ENCODE measurements around the gene GRIN2A.

GRIN2A gene

GRCh38 chr16:9807302-9807701 lies 374.9 kb downstream of the GRIN2A start:
- Mint-ChIP-seq H3K27me3 (ENCODE audit: low read depth, poor library complexity) (peaks cover 4% of the 10 kb centered on the region), H3K9me3 (peaks cover 8% of the 10 kb centered on the region), H3K4me3 (no peak overlapping the region), H3K36me3 (ENCODE audit: low read depth) (no peaks in the 10 kb centered on the region), H3K4me1 (no peaks in the 10 kb centered on the region), H3K27ac (no peak overlapping the region)
- DNase-seq, result no peak
- TF ChIP-seq CTCF (IDR thresholded peaks at IDR 0.05), result no peak

- peaks cover 8% of the 10 kb centered on the region for H3K9me3 Mint-ChIP-seq
- no peak for DNase-seq
- no peak for TF ChIP-seq CTCF (IDR thresholded peaks at IDR 0.05)
- no peak overlapping the region for H3K4me3 Mint-ChIP-seq
- peaks cover 4% of the 10 kb centered on the region for H3K27me3 Mint-ChIP-seq (ENCODE audit: low read depth, poor library complexity)
- H3K27ac Mint-ChIP-seq, result no peak overlapping the region
- no peaks in the 10 kb centered on the region for H3K4me1 Mint-ChIP-seq
- no peaks in the 10 kb centered on the region for H3K36me3 Mint-ChIP-seq (ENCODE audit: low read depth)
These were observed 377.1 kb downstream of the GRIN2A start for GRCh38 chr16:9805109-9805508.

GRCh38 chr16:9802160-9802559 lies 380.1 kb downstream of the GRIN2A start:
- DNase-seq, result no peak
- no peak for TF ChIP-seq CTCF (IDR thresholded peaks at IDR 0.05)
- Mint-ChIP-seq H3K27me3 (ENCODE audit: low read depth, poor library complexity) (peaks cover 4% of the 10 kb centered on the region), H3K4me3 (no peak overlapping the region), H3K4me1 (no peaks in the 10 kb centered on the region), H3K9me3 (peaks cover 8% of the 10 kb centered on the region), H3K36me3 (ENCODE audit: low read depth) (no peaks in the 10 kb centered on the region), H3K27ac (no peak overlapping the region)

GRCh38 chr16:9801651-9802050 lies 380.6 kb downstream of the GRIN2A start:
- Mint-ChIP-seq H3K4me3 (no peak overlapping the region), H3K27me3 (ENCODE audit: low read depth, poor library complexity) (peaks cover 4% of the 10 kb centered on the region), H3K27ac (no peak overlapping the region), H3K9me3 (peaks cover 5% of the 10 kb centered on the region), H3K36me3 (ENCODE audit: low read depth) (no peaks in the 10 kb centered on the region), H3K4me1 (no peaks in the 10 kb centered on the region)
- no peak for TF ChIP-seq CTCF (IDR thresholded peaks at IDR 0.05)
- no peak for DNase-seq

- no peaks in the 10 kb centered on the region for H3K36me3 Mint-ChIP-seq (ENCODE audit: low read depth)
- H3K4me3 Mint-ChIP-seq, result no peak overlapping the region
- TF ChIP-seq CTCF (IDR thresholded peaks at IDR 0.05), result no peak
- no peaks in the 10 kb centered on the region for H3K4me1 Mint-ChIP-seq
- H3K27ac Mint-ChIP-seq, result no peak overlapping the region
- no peaks in the 10 kb centered on the region for H3K9me3 Mint-ChIP-seq
- no peak for DNase-seq
- no peaks in the 10 kb centered on the region for H3K27me3 Mint-ChIP-seq (ENCODE audit: low read depth, poor library complexity)
These were observed 382.0 kb downstream of the GRIN2A start for GRCh38 chr16:9800186-9800738.

- Mint-ChIP-seq H3K36me3 (ENCODE audit: low read depth) (no peaks in the 10 kb centered on the region), H3K27me3 (ENCODE audit: low read depth, poor library complexity) (no peaks in the 10 kb centered on the region), H3K9me3 (no peaks in the 10 kb centered on the region), H3K4me3 (no peak overlapping the region), H3K27ac (no peak overlapping the region), H3K4me1 (no peaks in the 10 kb centered on the region)
- DNase-seq, result no peak
- no peak for TF ChIP-seq CTCF (IDR thresholded peaks at IDR 0.05)
These were observed 383.2 kb downstream of the GRIN2A start for GRCh38 chr16:9798952-9799580.

Data from nephron progenitor cell (in vitro differentiated cells).